ENCODE data around the gene CLCF1.

- TF ChIP-seq POLR2A (IDR thresholded peaks at IDR 0.05) (no peak), CTCF (IDR thresholded peaks at IDR 0.05) (no peak), EP300 (IDR thresholded peaks at IDR 0.05) (no peak), POLR2AphosphoS5 (IDR thresholded peaks at IDR 0.05) (no peak)
Measured at GRCh38 chr11:67393990-67394389, 20.6 kb upstream of the CLCF1 start.

All from stomach (tissue), 4 donors.